Astrocyte of the spinal cord (primary cell): ENCODE measurements around the gene GPR152.

Experiments used
- DNase-seq: peaks from one replicate; pipeline ENCODE4 v3.0.0; 2011; ENCODE audit warnings: low read depth, low spot score
- H3K4me3 ChIP-seq: 2 replicates; pipeline ENCODE4 v1.5.1; 2011; ENCODE audit warnings: low read depth, mild to moderate bottlenecking, low read length, moderate library complexity
- in situ Hi-C: cut with HindIII; loops from 2 replicates; pipeline ENCODE4 v1.10.0; 2017; ENCODE audit warnings: low sequenced_read_pairs
- TF ChIP-seq, protein P1 (sequence below): IDR thresholded peaks from 2 replicates; pipeline ENCODE4 v1.5.1; 2012; ENCODE audit warnings: low read depth, mild to moderate bottlenecking, low read length, inconsistent platforms

Gene GPR152

DNA sequence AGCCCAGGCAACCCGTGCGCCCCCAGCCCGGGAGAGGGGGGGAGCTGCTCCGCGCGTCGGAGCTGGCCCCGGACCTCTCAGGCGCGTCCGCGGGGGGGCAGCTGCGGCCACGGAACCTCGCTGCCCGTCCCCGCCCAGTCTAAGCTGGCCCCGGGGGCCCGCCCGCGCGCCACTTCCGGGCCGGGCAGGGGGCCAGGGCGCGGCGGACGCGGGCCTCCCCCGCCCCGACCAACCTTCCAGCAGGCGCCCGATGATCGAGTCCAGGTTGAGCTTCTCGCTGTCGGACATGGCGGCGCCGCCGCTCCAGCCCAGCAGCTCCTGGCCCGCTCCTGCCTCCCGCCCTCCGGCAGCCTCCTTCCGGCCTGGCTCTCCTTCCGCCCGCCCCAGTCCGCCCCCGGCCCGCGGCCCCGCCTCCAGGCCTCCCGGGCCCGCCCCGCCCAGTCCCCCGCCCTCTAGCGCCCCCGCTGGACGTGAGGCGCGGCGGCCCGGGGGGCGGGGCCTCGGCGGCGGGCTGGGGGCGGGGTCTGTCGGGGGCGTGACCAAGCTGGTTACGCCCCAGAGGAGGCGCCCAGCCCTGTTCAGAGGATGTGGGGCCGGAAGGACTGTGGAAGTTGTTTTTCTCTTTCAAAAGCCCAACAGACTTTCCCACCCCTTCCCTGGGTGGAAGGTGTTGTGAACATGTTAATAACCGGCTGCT, 50.9 kb downstream of the GPR152 start, which contains the start of gene PPP1CA:
TSS of gene PPP1CA (minus strand) at position 364 of the 697 bp plus-strand sequence. CDS start at position 288, 76 bp downstream.
- peak within 1 kb of the TSS; percentile 96 for H3K4me3 ChIP-seq
- in situ Hi-C loops: no loop called here
- DNase-seq: peak; percentile 87
- TF ChIP-seq, protein P1, sequence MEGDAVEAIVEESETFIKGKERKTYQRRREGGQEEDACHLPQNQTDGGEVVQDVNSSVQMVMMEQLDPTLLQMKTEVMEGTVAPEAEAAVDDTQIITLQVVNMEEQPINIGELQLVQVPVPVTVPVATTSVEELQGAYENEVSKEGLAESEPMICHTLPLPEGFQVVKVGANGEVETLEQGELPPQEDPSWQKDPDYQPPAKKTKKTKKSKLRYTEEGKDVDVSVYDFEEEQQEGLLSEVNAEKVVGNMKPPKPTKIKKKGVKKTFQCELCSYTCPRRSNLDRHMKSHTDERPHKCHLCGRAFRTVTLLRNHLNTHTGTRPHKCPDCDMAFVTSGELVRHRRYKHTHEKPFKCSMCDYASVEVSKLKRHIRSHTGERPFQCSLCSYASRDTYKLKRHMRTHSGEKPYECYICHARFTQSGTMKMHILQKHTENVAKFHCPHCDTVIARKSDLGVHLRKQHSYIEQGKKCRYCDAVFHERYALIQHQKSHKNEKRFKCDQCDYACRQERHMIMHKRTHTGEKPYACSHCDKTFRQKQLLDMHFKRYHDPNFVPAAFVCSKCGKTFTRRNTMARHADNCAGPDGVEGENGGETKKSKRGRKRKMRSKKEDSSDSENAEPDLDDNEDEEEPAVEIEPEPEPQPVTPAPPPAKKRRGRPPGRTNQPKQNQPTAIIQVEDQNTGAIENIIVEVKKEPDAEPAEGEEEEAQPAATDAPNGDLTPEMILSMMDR: peak; percentile 15
